Posterior cingulate gyrus (tissue), 11 donors: ENCODE measurements around the gene BANF2.
"Not testable (repeated sequence)": the region's sequence is repeated elsewhere in the genome, so short reads cannot be mapped to it uniquely, and the experiment has no call there.

Experiments used
- DNase-seq, 10 donors: peaks; one replicate each; pipeline versions ENCODE4 v3.0.0 to v3.0.0-alpha.2; 2020 to 2021; ENCODE audit warnings: mixed read lengths in 3 of 10
- intact Hi-C: fragments of 100-400 bp; cut with DNase I; formaldehyde crosslinking; loops from one replicate; pipeline ENCODE4 v1.15.1; 2023

Gene BANF2

GRCh38 chr20:17704589-17705317 is 5.0 kb downstream of the BANF2 start:
- intact Hi-C loops: no loop called here
- DNase-seq: peak in 1 of 10 donors; percentile 38

- peak in 1 of 10 donors; percentile 29 for DNase-seq
- intact Hi-C loops: no loop called here
Measured at GRCh38 chr20:17705916-17706315, 6.2 kb downstream of the BANF2 start.

GRCh38 chr20:17706632-17707031 is 6.9 kb downstream of the BANF2 start:
- DNase-seq: no peak
- intact Hi-C loops: no loop called here

GRCh38 chr20:17707951-17708350 is 8.2 kb downstream of the BANF2 start:
- intact Hi-C loops: not testable (repeated sequence)
- DNase-seq: peak in 1 of 10 donors; percentile 2

GRCh38 chr20:17708675-17709360 is 9.1 kb downstream of the BANF2 start:
- intact Hi-C loops: no loop called here
- no peak for DNase-seq

- intact Hi-C loops: no loop called here
- DNase-seq: no peak
Measured at GRCh38 chr20:17709361-17710293, 9.9 kb downstream of the BANF2 start.

- intact Hi-C loops: no loop called here
- peak in 1 of 10 donors; percentile 49 for DNase-seq
Measured at GRCh38 chr20:17710379-17711266, 10.9 kb downstream of the BANF2 start.

- intact Hi-C loops: no loop called here
- peak in 1 of 10 donors; percentile 26 for DNase-seq
Measured at GRCh38 chr20:17711267-17711627, 11.5 kb downstream of the BANF2 start.

- intact Hi-C loops: no loop called here
- peak in 1 of 10 donors; percentile 19 for DNase-seq
Measured at GRCh38 chr20:17712201-17712600, 12.4 kb downstream of the BANF2 start.

- DNase-seq: peak in 1 of 10 donors; percentile 2
- intact Hi-C loops: no loop called here
Measured at GRCh38 chr20:17712708-17713107, 12.9 kb downstream of the BANF2 start.

GRCh38 chr20:17714597-17714996 is 14.8 kb downstream of the BANF2 start:
- intact Hi-C loops: no loop called here
- DNase-seq: peak in 1 of 10 donors; percentile 10

- intact Hi-C loops: no loop called here
- peak in 1 of 10 donors; percentile 32 for DNase-seq
Measured at GRCh38 chr20:17715075-17715474, 15.3 kb downstream of the BANF2 start.

- no peak for DNase-seq
- intact Hi-C loops: no loop called here
Measured at GRCh38 chr20:17716331-17716730, 16.6 kb downstream of the BANF2 start.

- intact Hi-C loops: no loop called here
- no peak for DNase-seq
Measured at GRCh38 chr20:17720755-17721154, 21.0 kb downstream of the BANF2 start.

GRCh38 chr20:17721802-17722486 is 22.2 kb downstream of the BANF2 start:
- intact Hi-C loops: no loop called here
- no peak for DNase-seq

GRCh38 chr20:17722493-17723300 is 22.9 kb downstream of the BANF2 start:
- DNase-seq: no peak
- intact Hi-C loops: no loop called here

- DNase-seq: no peak
- intact Hi-C loops: no loop called here
Measured at GRCh38 chr20:17723301-17723691, 23.5 kb downstream of the BANF2 start.

- intact Hi-C loops: no loop called here
- DNase-seq: no peak
Measured at GRCh38 chr20:17725094-17725835, 25.5 kb downstream of the BANF2 start.
